GM12878 (cell line): ENCODE data around the gene ACTG1.

Source experiments
- CREB1 ChIP-seq: IDR thresholded peaks from 2 replicates; pipeline ENCODE4 v1.6.1; 2012; ENCODE audit warnings: low read depth, mild to moderate bottlenecking, inconsistent platforms
- EZH2 ChIP-seq: IDR thresholded peaks from 2 replicates; pipeline ENCODE4 v1.6.1; 2012; ENCODE audit warnings: low read depth, mild to moderate bottlenecking, control low read depth, inconsistent platforms, low read length, borderline replicate concordance; ENCODE audit not compliant: control insufficient read depth
- POLR2AphosphoS5 ChIP-seq: IDR thresholded peaks from 2 replicates; pipeline ENCODE4 v1.6.1; 2011; ENCODE audit warnings: mild to moderate bottlenecking, low read length, inconsistent platforms
- SIN3A ChIP-seq: IDR thresholded peaks from 2 replicates; pipeline ENCODE4 v1.6.1; 2012; ENCODE audit warnings: low read depth, low read length, improper control_type of control experiment
- SIX5 ChIP-seq: IDR thresholded peaks from 2 replicates; pipeline ENCODE4 v1.6.1; 2011; ENCODE audit warnings: mild to moderate bottlenecking, low read depth, low read length, moderate library complexity; ENCODE audit not compliant: severe bottlenecking
- TF ChIP-seq, protein P1 (sequence below), 3 experiments: IDR thresholded peaks in 2 of 3; conservative IDR thresholded peaks in 1 of 3; 2 replicates each; pipeline ENCODE4 v1.5.1; 2011; ENCODE audit warnings: low read depth in 3 of 3, low read length in 3 of 3, mild to moderate bottlenecking in 3 of 3, control low read depth in 2 of 3, moderate library complexity in 2 of 3, inconsistent platforms in 1 of 3, mixed read lengths in 1 of 3; ENCODE audit not compliant: control insufficient read depth in 2 of 3, insufficient read depth in 1 of 3; ENCODE audit errors: extremely low read depth in 1 of 3
- TF ChIP-seq, protein P2 (sequence below): IDR thresholded peaks from 2 replicates; pipeline ENCODE4 v1.6.1; 2012; ENCODE audit warnings: low read length, inconsistent platforms

DNA sequence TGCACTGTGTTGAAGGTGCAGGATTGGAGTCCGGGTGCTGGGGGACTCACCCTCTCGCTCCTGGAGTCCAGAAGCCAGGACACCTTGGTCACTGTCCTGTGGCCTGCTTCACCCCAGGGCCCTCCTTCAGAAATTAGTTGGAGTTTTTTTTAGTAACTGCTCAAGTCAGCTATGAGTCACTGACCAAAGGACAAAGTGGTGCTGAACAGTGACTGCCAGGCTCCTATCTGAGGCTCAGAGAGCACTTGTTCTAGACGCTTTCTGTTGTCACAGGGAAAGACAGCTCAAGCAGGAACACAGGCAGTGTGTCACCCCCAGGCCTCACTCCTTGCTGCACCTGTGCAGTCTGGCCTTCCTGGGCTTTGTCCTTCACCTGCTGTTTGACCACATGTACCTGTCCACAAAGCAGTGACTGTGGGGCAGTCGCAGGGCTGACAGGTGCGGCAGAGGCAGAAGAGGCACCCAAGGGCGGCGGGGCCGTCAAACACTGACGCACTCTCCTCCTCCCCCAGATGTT lies 43.6 kb upstream of the ACTG1 start:
- TF ChIP-seq, protein P1, sequence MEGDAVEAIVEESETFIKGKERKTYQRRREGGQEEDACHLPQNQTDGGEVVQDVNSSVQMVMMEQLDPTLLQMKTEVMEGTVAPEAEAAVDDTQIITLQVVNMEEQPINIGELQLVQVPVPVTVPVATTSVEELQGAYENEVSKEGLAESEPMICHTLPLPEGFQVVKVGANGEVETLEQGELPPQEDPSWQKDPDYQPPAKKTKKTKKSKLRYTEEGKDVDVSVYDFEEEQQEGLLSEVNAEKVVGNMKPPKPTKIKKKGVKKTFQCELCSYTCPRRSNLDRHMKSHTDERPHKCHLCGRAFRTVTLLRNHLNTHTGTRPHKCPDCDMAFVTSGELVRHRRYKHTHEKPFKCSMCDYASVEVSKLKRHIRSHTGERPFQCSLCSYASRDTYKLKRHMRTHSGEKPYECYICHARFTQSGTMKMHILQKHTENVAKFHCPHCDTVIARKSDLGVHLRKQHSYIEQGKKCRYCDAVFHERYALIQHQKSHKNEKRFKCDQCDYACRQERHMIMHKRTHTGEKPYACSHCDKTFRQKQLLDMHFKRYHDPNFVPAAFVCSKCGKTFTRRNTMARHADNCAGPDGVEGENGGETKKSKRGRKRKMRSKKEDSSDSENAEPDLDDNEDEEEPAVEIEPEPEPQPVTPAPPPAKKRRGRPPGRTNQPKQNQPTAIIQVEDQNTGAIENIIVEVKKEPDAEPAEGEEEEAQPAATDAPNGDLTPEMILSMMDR (IDR thresholded peaks at IDR 0.05 in 2 of 3, conservative IDR thresholded peaks at IDR 0.05 in 1 of 3; ENCODE audit: control insufficient read depth in 2 of 3, extremely low read depth in 1 of 3, insufficient read depth in 1 of 3, low read depth in 3 of 3, low read length in 3 of 3): no peak
- TF ChIP-seq EZH2: no peak
- no peak for TF ChIP-seq SIX5
- no peak for TF ChIP-seq SIN3A
- TF ChIP-seq, protein P2, sequence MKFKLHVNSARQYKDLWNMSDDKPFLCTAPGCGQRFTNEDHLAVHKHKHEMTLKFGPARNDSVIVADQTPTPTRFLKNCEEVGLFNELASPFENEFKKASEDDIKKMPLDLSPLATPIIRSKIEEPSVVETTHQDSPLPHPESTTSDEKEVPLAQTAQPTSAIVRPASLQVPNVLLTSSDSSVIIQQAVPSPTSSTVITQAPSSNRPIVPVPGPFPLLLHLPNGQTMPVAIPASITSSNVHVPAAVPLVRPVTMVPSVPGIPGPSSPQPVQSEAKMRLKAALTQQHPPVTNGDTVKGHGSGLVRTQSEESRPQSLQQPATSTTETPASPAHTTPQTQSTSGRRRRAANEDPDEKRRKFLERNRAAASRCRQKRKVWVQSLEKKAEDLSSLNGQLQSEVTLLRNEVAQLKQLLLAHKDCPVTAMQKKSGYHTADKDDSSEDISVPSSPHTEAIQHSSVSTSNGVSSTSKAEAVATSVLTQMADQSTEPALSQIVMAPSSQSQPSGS: no peak
- TF ChIP-seq CREB1: no peak
- TF ChIP-seq POLR2AphosphoS5: no peak
